Prostate gland (tissue), 2 donors: ENCODE measurements around the gene APH1A.

Experiments used
- POLR2A ChIP-seq: fragments of 450-650 bp; IDR thresholded peaks from one replicate; pipeline ENCODE4 v1.6.1; 2016; ENCODE audit warnings: antibody characterized with exemption, mild to moderate bottlenecking
- TF ChIP-seq, protein P1 (sequence below), 4 experiments: fragments of 200-600 bp in 2 of 4; fragments of 450-650 bp in 2 of 4; sonication (generic) in 2 of 4; IDR thresholded peaks; 1 replicate in 3 of 4; 2 replicates in 1 of 4; pipeline ENCODE4 v1.5.1; 2016 to 2019; ENCODE audit warnings: antibody characterized with exemption in 4 of 4, mild to moderate bottlenecking in 2 of 4, moderate library complexity in 2 of 4

DNA sequence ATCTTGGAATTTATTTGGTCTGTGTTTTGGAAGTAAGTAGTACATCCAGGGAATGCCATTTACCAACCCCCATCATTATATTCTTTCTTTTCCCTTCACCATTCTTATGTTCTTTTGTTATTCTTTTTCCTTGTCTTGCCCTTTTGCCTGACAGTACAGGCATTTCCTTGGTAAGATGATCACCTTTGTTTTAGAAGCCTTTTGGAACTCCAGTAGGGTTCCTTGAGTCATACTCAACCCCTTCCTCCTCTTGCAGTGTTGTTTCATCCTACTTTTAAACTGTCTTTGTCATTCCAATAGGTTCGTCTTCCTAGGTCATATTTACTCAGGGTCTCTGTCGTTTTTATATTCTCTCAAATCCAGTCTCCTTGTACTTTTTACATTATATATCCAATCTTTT lies 34.1 kb upstream of the APH1A start:
- TF ChIP-seq, protein P1, sequence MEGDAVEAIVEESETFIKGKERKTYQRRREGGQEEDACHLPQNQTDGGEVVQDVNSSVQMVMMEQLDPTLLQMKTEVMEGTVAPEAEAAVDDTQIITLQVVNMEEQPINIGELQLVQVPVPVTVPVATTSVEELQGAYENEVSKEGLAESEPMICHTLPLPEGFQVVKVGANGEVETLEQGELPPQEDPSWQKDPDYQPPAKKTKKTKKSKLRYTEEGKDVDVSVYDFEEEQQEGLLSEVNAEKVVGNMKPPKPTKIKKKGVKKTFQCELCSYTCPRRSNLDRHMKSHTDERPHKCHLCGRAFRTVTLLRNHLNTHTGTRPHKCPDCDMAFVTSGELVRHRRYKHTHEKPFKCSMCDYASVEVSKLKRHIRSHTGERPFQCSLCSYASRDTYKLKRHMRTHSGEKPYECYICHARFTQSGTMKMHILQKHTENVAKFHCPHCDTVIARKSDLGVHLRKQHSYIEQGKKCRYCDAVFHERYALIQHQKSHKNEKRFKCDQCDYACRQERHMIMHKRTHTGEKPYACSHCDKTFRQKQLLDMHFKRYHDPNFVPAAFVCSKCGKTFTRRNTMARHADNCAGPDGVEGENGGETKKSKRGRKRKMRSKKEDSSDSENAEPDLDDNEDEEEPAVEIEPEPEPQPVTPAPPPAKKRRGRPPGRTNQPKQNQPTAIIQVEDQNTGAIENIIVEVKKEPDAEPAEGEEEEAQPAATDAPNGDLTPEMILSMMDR (IDR thresholded peaks at IDR 0.05), result no peak
- TF ChIP-seq POLR2A, result no peak
